ENCODE measurements around the gene C1orf35. TPM values are rescaled to one million over a fixed set of nuclear protein-coding genes. Genes with fewer than 3 reads are reported as not detected.
A peak's percentile ranks its signal among the peaks of the same experiment; 100 is the strongest.

C1orf35 gene
- total and polyA plus RNA-seq, 12 donors: 5.0 to 42.0 (median 15.7) TPM

GRCh38 chr1:228085287-228085951 lies 17.7 kb downstream of the C1orf35 start:
- Histone ChIP-seq H3K9me3 (replicated peaks in 1 of 3) (no peaks in the 10 kb centered on the region), H3K4me1 (replicated peaks in 1 of 2) (peaks cover 69 to 75% of the 10 kb centered on the region in 2 donors), H3K36me3 (replicated peaks in 1 of 2) (peaks cover 0 to 6% of the 10 kb centered on the region in 2 donors), H3K27me3 (no peaks in the 10 kb centered on the region), H3K4me3 (peak overlapping the region in 1 of 4 donors; percentile 95), H3K27ac (peak overlapping the region; percentile 4 to 100 (median 100))
- peak in 3 of 7 donors; percentile 49 to 56 (median 52) for DNase-seq
- TF ChIP-seq POLR2A (IDR thresholded peaks at IDR 0.05) (peak in 1 of 2 donors; percentile 47), CTCF (IDR thresholded peaks at IDR 0.05) (no peak)
- intact Hi-C loops (cut with DNase I): loop anchor here in 1 of 2 donors (10.0 kb wide), 1 partner anchor 351 kb away; the partner anchor contains the start of genes JMJD4 and SNAP47
- 22 to 36% (median 32%) methylated on average over 6 of the region's 6 CpGs for WGBS, 4 donors

DNA sequence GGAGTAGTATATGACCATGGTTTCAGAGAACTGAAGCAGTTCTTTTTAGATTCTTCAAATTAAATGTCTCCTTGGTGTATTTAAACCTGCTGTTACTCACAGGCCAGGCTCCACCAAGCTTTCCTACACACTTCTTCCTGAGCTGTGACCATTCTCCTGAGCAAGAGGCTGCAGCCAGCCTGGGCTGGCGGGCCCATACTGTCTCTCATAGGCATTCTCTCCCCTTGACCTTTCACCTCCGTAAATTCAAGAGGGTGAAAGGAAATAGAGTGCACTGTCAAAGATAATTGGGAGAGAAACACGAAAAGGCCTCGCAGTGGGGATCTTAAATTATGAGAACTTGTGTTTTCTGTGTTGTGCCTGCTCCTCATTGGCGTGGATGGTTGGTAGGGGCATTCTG lies 18.3 kb downstream of the C1orf35 start:
- intact Hi-C loops (cut with DNase I): loop anchor here in 1 of 2 donors (10.0 kb wide), 1 partner anchor 350 kb away; the partner anchor contains the start of genes JMJD4 and SNAP47
- Histone ChIP-seq H3K4me1 (replicated peaks in 1 of 2) (peaks cover 62 to 69% of the 10 kb centered on the region in 2 donors), H3K27me3 (no peaks in the 10 kb centered on the region), H3K4me3 (peak overlapping the region in 1 of 4 donors; percentile 95), H3K27ac (peak overlapping the region in 4 of 5 donors; percentile 13 to 100 (median 100)), H3K36me3 (replicated peaks in 1 of 2) (peaks cover 0 to 6% of the 10 kb centered on the region in 2 donors), H3K9me3 (replicated peaks in 1 of 3) (no peaks in the 10 kb centered on the region)
- DNase-seq: peak in 1 of 7 donors; percentile 8
- WGBS, 4 donors: 34 to 43% (median 39%) methylated on average over 5 of the region's 5 CpGs
- TF ChIP-seq POLR2A (IDR thresholded peaks at IDR 0.05) (no peak), CTCF (IDR thresholded peaks at IDR 0.05) (no peak)

- Histone ChIP-seq H3K27me3 (no peaks in the 10 kb centered on the region), H3K27ac (peak overlapping the region; percentile 94 to 100 (median 100)), H3K4me1 (replicated peaks in 1 of 2) (peaks cover 58 to 64% of the 10 kb centered on the region in 2 donors), H3K4me3 (peak overlapping the region in 1 of 4 donors; percentile 95), H3K36me3 (replicated peaks in 1 of 2) (peaks cover 0 to 6% of the 10 kb centered on the region in 2 donors), H3K9me3 (replicated peaks in 1 of 3) (no peaks in the 10 kb centered on the region)
- WGBS, 4 donors: 4 to 7% (median 6%) methylated on average over 3 of the region's 3 CpGs
- peak in 2 of 7 donors; percentile 16 to 56 for DNase-seq
- intact Hi-C loops (cut with DNase I): loop anchor here in 1 of 2 donors (10.0 kb wide), 1 partner anchor 350 kb away; the partner anchor contains the start of genes JMJD4 and SNAP47
- TF ChIP-seq CTCF (IDR thresholded peaks at IDR 0.05) (no peak), POLR2A (IDR thresholded peaks at IDR 0.05) (peak in 1 of 2 donors; percentile 67)
These were observed 18.8 kb downstream of the C1orf35 start for GRCh38 chr1:228084325-228084724.

DNA sequence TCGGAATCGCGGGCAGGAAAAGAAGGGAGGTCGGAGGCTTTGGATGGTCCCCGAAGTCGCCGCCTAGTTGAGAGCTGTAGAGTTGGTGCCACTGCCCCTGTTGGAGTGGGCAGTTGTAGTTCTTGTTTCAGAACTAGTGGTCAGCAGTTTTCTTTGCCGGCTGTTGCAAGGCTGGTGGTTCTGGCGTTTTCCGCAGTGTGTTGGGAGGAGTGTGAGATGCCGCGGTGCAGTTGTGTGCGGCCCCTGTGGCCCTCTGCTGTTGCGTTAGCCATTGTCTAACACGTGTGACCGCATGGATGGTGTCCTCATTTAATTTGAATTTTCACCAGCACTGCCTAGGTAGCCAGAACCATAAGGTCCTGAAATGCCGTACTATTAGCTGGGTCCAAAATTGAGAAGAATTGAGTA lies 19.2 kb downstream of the C1orf35 start:
- peak in 4 of 7 donors; percentile 48 to 60 (median 59) for DNase-seq
- Histone ChIP-seq H3K4me1 (replicated peaks in 1 of 2) (peaks cover 53 to 60% of the 10 kb centered on the region in 2 donors), H3K9me3 (replicated peaks in 1 of 3) (no peaks in the 10 kb centered on the region), H3K36me3 (replicated peaks in 1 of 2) (peaks cover 0 to 5% of the 10 kb centered on the region in 2 donors), H3K27me3 (no peaks in the 10 kb centered on the region), H3K27ac (peak overlapping the region; percentile 94 to 100 (median 100)), H3K4me3 (peak overlapping the region; percentile 95 to 100 (median 98))
- intact Hi-C loops (cut with DNase I): loop anchor here in 1 of 2 donors (10.0 kb wide), 1 partner anchor 349 kb away; the partner anchor contains the start of genes JMJD4 and SNAP47
- 0 to 1% (median 1%) methylated on average over 11 to 17 of the region's 17 CpGs for WGBS, 4 donors
- TF ChIP-seq POLR2A (IDR thresholded peaks at IDR 0.05) (peak in 1 of 2 donors; percentile 10), CTCF (IDR thresholded peaks at IDR 0.05) (no peak)

Measured in adrenal gland (tissue), 12 donors.